Testis (tissue), 3 donors: ENCODE results near the gene SAMMSON. TPM values are rescaled to one million over a fixed set of nuclear protein-coding genes. Genes with fewer than 3 reads are reported as not detected.

Experiments
- DNase-seq: peaks from one replicate; pipeline ENCODE4 v3.0.0-alpha.2; 2019
- H3K27ac ChIP-seq, 2 donors: fragments of 200-600 bp; sonication (generic); one replicate each; pipeline ENCODE4 v1.5.1; 2019
- H3K27me3 ChIP-seq: fragments of 200-600 bp; sonication (generic); one replicate; pipeline ENCODE4 v1.5.1; 2019
- H3K36me3 ChIP-seq: fragments of 200-600 bp; sonication (generic); one replicate; pipeline ENCODE4 v1.5.1; 2017; ENCODE audit warnings: low read depth; ENCODE audit errors: missing control alignments
- H3K4me1 ChIP-seq: fragments of 200-600 bp; sonication (generic); one replicate; pipeline ENCODE4 v1.5.1; 2019
- H3K4me3 ChIP-seq, 2 donors: fragments of 200-600 bp; sonication (generic); one replicate each; pipeline ENCODE4 v1.5.1; 2017 to 2019
- H3K9me3 ChIP-seq: fragments of 200-600 bp; sonication (generic); one replicate; pipeline ENCODE4 v1.5.1; 2017
- POLR2A ChIP-seq: fragments of 450-650 bp; IDR thresholded peaks from one replicate; pipeline ENCODE4 v1.6.1; 2017; ENCODE audit warnings: antibody characterized with exemption, mild to moderate bottlenecking, moderate library complexity
- WGBS, 2 donors: methylation state at CpG; one replicate each; pipeline ENCODE4 v1.1.5; 2018; 5-methylcytosine and 5-hydroxymethylcytosine counted together
- intact Hi-C: fragments of 100-400 bp; cut with DNase I; formaldehyde crosslinking; loops from one replicate; pipeline ENCODE4 v1.15.1; 2023; ENCODE audit warnings: low total_unique reads
- polyA plus RNA-seq: library from polyadenylated mRNA; stranded (reverse); fragments of 350-450 nt; fragmentation: Illumina TruSeq; extraction: RNeasy Lipid Tissue Mini Kit (QIAGEN cat#74804); gene quantifications from one replicate; pipeline ENCODE4 v1.2.3, GENCODE V29; 2014; ENCODE audit warnings: low read depth, low replicate concordance; ENCODE audit not compliant: insufficient read depth
- total RNA-seq, 2 donors: library from RNA; depleted of rRNA; stranded (reverse); fragments of >200 nt; gene quantifications; one replicate each; pipeline ENCODE4 v1.2.3, GENCODE V29; 2016
- TF ChIP-seq, protein P1 (sequence below), 3 experiments: fragments of 450-650 bp in 2 of 3; fragments of 200-600 bp in 1 of 3; sonication (generic) in 1 of 3; IDR thresholded peaks; one replicate each; pipeline ENCODE4 v1.5.1; 2016 to 2019; ENCODE audit warnings: antibody characterized with exemption in 3 of 3, mild to moderate bottlenecking in 2 of 3, moderate library complexity in 1 of 3

The SAMMSON gene
- total and polyA plus RNA-seq, 3 donors from 2014 or later = 3.3 to 3.8 (median 3.5) TPM

GRCh38 chr3:69963643-69964042 lies 35.9 kb upstream of the SAMMSON start:
- DNase-seq = no peak
- H3K9me3 ChIP-seq = no peaks in the 10 kb centered on the region
- no peak overlapping the region for H3K4me3 ChIP-seq
- TF ChIP-seq POLR2A = no peak
- TF ChIP-seq, protein P1, sequence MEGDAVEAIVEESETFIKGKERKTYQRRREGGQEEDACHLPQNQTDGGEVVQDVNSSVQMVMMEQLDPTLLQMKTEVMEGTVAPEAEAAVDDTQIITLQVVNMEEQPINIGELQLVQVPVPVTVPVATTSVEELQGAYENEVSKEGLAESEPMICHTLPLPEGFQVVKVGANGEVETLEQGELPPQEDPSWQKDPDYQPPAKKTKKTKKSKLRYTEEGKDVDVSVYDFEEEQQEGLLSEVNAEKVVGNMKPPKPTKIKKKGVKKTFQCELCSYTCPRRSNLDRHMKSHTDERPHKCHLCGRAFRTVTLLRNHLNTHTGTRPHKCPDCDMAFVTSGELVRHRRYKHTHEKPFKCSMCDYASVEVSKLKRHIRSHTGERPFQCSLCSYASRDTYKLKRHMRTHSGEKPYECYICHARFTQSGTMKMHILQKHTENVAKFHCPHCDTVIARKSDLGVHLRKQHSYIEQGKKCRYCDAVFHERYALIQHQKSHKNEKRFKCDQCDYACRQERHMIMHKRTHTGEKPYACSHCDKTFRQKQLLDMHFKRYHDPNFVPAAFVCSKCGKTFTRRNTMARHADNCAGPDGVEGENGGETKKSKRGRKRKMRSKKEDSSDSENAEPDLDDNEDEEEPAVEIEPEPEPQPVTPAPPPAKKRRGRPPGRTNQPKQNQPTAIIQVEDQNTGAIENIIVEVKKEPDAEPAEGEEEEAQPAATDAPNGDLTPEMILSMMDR (IDR thresholded peaks at IDR 0.05) = no peak
- 91 to 100% methylated on average over 3 of the region's 3 CpGs for WGBS, 2 donors
- H3K36me3 ChIP-seq = no peaks in the 10 kb centered on the region
- intact Hi-C loops = no loop called here
- H3K27ac ChIP-seq = no peak overlapping the region
- H3K27me3 ChIP-seq = no peaks in the 10 kb centered on the region
- no peaks in the 10 kb centered on the region for H3K4me1 ChIP-seq

- no peak for DNase-seq
- no peaks in the 10 kb centered on the region for H3K9me3 ChIP-seq
- 84 to 86% methylated on average over 6 of the region's 6 CpGs for WGBS, 2 donors
- no peak overlapping the region for H3K4me3 ChIP-seq
- intact Hi-C loops = no loop called here
- no peak overlapping the region for H3K27ac ChIP-seq
- no peaks in the 10 kb centered on the region for H3K4me1 ChIP-seq
- no peaks in the 10 kb centered on the region for H3K36me3 ChIP-seq
- TF ChIP-seq, protein P1 (IDR thresholded peaks at IDR 0.05) = no peak
- TF ChIP-seq POLR2A = no peak
- H3K27me3 ChIP-seq = no peaks in the 10 kb centered on the region
Observed at GRCh38 chr3:69967156-69967555, 32.4 kb upstream of the SAMMSON start.

DNA sequence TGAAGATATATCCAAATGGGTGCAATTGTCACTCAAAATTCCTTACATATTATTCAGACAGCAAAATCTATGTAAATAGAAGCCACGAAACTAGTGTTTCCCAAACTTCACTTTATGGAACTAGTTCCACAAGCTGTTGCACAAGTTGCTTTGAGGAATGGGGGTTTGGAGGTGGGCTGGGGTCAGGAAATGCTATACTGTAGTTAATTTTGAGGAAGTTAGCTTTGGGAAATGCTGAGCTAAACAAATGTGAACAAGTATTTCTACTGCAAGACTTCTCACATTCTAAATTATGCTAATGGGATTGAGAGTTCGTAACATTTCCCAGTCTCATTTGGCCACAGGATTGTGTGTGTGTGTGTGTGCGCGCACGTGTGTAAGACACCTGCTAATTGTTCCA lies 28.7 kb upstream of the SAMMSON start:
- no peak for DNase-seq
- no peaks in the 10 kb centered on the region for H3K4me1 ChIP-seq
- no peaks in the 10 kb centered on the region for H3K9me3 ChIP-seq
- intact Hi-C loops = no loop called here
- H3K27ac ChIP-seq = no peak overlapping the region
- 85 to 87% methylated on average over 5 of the region's 5 CpGs for WGBS, 2 donors
- H3K36me3 ChIP-seq = no peaks in the 10 kb centered on the region
- TF ChIP-seq, protein P1 (IDR thresholded peaks at IDR 0.05) = no peak
- TF ChIP-seq POLR2A = no peak
- H3K27me3 ChIP-seq = no peaks in the 10 kb centered on the region
- no peak overlapping the region for H3K4me3 ChIP-seq

DNA sequence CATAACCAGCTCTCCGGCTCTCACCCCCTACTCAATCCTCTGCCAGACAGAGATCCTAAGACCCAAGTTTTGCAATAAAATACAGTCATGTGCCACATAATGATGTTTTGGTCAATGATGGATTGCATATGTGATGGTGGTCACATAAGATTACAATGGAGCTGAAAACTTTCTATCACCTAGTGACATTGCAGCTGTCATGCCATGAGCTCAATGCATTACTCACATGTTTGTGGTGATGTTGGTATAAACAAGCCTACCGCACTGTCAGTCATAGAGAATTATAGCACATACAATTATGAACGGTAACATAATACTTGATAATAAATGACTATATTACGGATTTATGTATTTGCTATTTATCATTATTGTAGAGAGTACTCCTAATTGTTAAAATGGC lies 26.9 kb upstream of the SAMMSON start:
- intact Hi-C loops = no loop called here
- no peaks in the 10 kb centered on the region for H3K36me3 ChIP-seq
- no peak for TF ChIP-seq POLR2A
- TF ChIP-seq, protein P1 (IDR thresholded peaks at IDR 0.05) = no peak
- H3K9me3 ChIP-seq = no peaks in the 10 kb centered on the region
- H3K27ac ChIP-seq = no peak overlapping the region
- no peaks in the 10 kb centered on the region for H3K4me1 ChIP-seq
- no peak overlapping the region for H3K4me3 ChIP-seq
- no peaks in the 10 kb centered on the region for H3K27me3 ChIP-seq
- WGBS, 2 donors = 89 to 96% methylated on average over 4 of the region's 4 CpGs
- no peak for DNase-seq

DNA sequence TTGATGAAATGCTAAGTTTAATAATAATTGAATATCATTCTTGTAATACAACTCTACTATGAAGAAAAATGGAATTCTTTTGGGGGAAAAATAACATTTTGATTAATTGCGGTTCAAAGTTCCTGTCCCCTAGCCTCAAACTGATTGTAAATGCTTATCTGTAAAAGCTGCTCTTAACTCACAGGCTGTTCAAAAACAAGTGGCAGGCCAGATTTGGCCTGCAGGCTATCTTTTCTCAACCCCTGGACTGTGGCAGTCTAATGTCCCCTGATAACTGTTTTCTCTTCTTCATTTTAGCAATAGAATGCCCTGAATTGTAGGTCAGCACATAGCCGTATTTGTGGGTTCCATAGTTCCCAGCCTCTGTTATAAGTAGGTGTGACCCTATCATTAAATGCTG lies 23.5 kb upstream of the SAMMSON start:
- Histone ChIP-seq H3K4me3 (no peak overlapping the region), H3K27ac (no peak overlapping the region), H3K4me1 (no peaks in the 10 kb centered on the region), H3K27me3 (no peaks in the 10 kb centered on the region), H3K9me3 (no peaks in the 10 kb centered on the region), H3K36me3 (no peaks in the 10 kb centered on the region)
- TF ChIP-seq POLR2A = no peak
- TF ChIP-seq, protein P1 (IDR thresholded peaks at IDR 0.05) = no peak
- WGBS, 2 donors = 92 to 94% methylated on average over 2 of the region's 2 CpGs
- intact Hi-C loops = no loop called here
- no peak for DNase-seq
